ENCODE results near the gene STK10.

GRCh38 chr5:172114875-172115422, 73.1 kb downstream of the STK10 start:
- TF ChIP-seq EZH2phosphoT487 (IDR thresholded peaks at IDR 0.05; ENCODE audit: insufficient read depth, low read depth) (no peak), EZH2 (IDR thresholded peaks at IDR 0.05; ENCODE audit: insufficient read depth, poor library complexity, severe bottlenecking) (no peak)
